ENCODE data around the gene PTPRK. TPM values are rescaled to one million over a fixed set of nuclear protein-coding genes. Genes with fewer than 3 reads are reported as not detected.

Gene PTPRK
- total RNA-seq, 1 donor from 2014 or later, result 18.4 TPM

GRCh38 chr6:128531696-128532095, 11.3 kb upstream of the PTPRK start:
- Histone ChIP-seq H3K27me3 (ENCODE audit: low read depth) (no peaks in the 10 kb centered on the region), H3K27ac (replicated peaks) (no peak overlapping the region), H3K9me3 (replicated peaks) (no peaks in the 10 kb centered on the region), H3K4me1 (no peaks in the 10 kb centered on the region), H3K4me3 (no peak overlapping the region), H3K36me3 (no peaks in the 10 kb centered on the region)
- TF ChIP-seq, protein P1, sequence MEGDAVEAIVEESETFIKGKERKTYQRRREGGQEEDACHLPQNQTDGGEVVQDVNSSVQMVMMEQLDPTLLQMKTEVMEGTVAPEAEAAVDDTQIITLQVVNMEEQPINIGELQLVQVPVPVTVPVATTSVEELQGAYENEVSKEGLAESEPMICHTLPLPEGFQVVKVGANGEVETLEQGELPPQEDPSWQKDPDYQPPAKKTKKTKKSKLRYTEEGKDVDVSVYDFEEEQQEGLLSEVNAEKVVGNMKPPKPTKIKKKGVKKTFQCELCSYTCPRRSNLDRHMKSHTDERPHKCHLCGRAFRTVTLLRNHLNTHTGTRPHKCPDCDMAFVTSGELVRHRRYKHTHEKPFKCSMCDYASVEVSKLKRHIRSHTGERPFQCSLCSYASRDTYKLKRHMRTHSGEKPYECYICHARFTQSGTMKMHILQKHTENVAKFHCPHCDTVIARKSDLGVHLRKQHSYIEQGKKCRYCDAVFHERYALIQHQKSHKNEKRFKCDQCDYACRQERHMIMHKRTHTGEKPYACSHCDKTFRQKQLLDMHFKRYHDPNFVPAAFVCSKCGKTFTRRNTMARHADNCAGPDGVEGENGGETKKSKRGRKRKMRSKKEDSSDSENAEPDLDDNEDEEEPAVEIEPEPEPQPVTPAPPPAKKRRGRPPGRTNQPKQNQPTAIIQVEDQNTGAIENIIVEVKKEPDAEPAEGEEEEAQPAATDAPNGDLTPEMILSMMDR (IDR thresholded peaks at IDR 0.05; ENCODE audit: borderline replicate concordance), result no peak
- no peak for DNase-seq
- intact Hi-C loops (cut with micrococcal nuclease), result no loop called here

- H3K9me3 ChIP-seq (replicated peaks), result no peaks in the 10 kb centered on the region
- intact Hi-C loops (cut with micrococcal nuclease), result no loop called here
These were observed 7.8 kb upstream of the PTPRK start for GRCh38 chr6:128528241-128528640.

DNA sequence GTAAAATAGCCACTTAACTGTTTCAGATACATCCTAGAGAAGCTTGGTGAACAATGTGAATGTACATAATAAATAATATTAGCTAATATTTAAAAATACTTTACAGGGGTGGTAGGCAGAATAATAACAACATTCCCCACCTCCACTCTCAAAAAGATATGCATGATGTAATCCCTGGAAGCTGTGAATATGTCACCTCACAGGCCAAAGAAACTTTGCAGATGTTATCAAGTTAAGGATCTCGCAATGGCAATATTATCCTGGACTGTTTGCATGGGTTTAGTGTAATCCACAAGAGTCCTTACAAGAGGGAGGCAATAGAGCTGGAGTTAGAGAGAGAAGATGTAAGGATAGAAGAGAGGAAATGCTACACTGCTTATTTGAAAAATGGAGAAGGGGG, 7.0 kb upstream of the PTPRK start:
- TF ChIP-seq, protein P1 (IDR thresholded peaks at IDR 0.05; ENCODE audit: borderline replicate concordance), result no peak
- Histone ChIP-seq H3K27me3 (ENCODE audit: low read depth) (no peaks in the 10 kb centered on the region), H3K4me1 (no peaks in the 10 kb centered on the region), H3K36me3 (no peaks in the 10 kb centered on the region), H3K4me3 (no peak overlapping the region), H3K9me3 (replicated peaks) (no peaks in the 10 kb centered on the region), H3K27ac (replicated peaks) (no peak overlapping the region)
- DNase-seq, result no peak
- intact Hi-C loops (cut with micrococcal nuclease), result no loop called here

More at GRCh38 chr6:128528241-128528640, 7.8 kb upstream of the PTPRK start:
- TF ChIP-seq, protein P1 (IDR thresholded peaks at IDR 0.05; ENCODE audit: borderline replicate concordance), result no peak
- Histone ChIP-seq H3K27ac (replicated peaks) (no peak overlapping the region), H3K4me1 (no peaks in the 10 kb centered on the region), H3K27me3 (ENCODE audit: low read depth) (no peaks in the 10 kb centered on the region), H3K4me3 (no peak overlapping the region), H3K36me3 (no peaks in the 10 kb centered on the region)
- no peak for DNase-seq

- H3K27me3 ChIP-seq (ENCODE audit: low read depth), result no peaks in the 10 kb centered on the region
- TF ChIP-seq, protein P1 (IDR thresholded peaks at IDR 0.05; ENCODE audit: borderline replicate concordance), result no peak
- DNase-seq, result no peak
- intact Hi-C loops (cut with micrococcal nuclease), result no loop called here
- H3K36me3 ChIP-seq, result no peaks in the 10 kb centered on the region
- no peak overlapping the region for H3K27ac ChIP-seq (replicated peaks)
- H3K4me3 ChIP-seq, result no peak overlapping the region
- H3K4me1 ChIP-seq, result peaks cover 8% of the 10 kb centered on the region
- H3K9me3 ChIP-seq (replicated peaks), result no peaks in the 10 kb centered on the region
These were observed 5.9 kb upstream of the PTPRK start for GRCh38 chr6:128526152-128526914.

GRCh38 chr6:128525406-128525805, 5.0 kb upstream of the PTPRK start:
- intact Hi-C loops (cut with micrococcal nuclease), result no loop called here
- TF ChIP-seq, protein P1 (IDR thresholded peaks at IDR 0.05; ENCODE audit: borderline replicate concordance), result no peak
- H3K27ac ChIP-seq (replicated peaks), result no peak overlapping the region

More at GRCh38 chr6:128525406-128525805, 5.0 kb upstream of the PTPRK start:
- no peak for DNase-seq
- no peaks in the 10 kb centered on the region for H3K9me3 ChIP-seq (replicated peaks)
- no peak overlapping the region for H3K4me3 ChIP-seq
- peaks cover 15% of the 10 kb centered on the region for H3K4me1 ChIP-seq
- no peaks in the 10 kb centered on the region for H3K36me3 ChIP-seq
- no peaks in the 10 kb centered on the region for H3K27me3 ChIP-seq (ENCODE audit: low read depth)

Data from left ventricle myocardium inferior (tissue), 1 donor.